B cell (primary cell): Measurements from ENCODE around the gene BTNL8. TPM values are rescaled to one million over a fixed set of nuclear protein-coding genes. Genes with fewer than 3 reads are reported as not detected.

Experiments
- ATAC-seq: fragments of 200-7000 bp; cut with Tn5 transposase; one replicate; pipeline ENCODE4 v1.10.0; 2021; ENCODE audit warnings: low read depth, mild to moderate bottlenecking, moderate number of reproducible peaks, moderate library complexity
- CTCF ChIA-PET: fragments of 350-600 bp; sonication (Branson Sonifier 250); formaldehyde crosslinking; loops from one replicate; lab custom pipeline; 2021; ENCODE audit warnings: antibody characterized with exemption, inconsistent platforms; lab: Charles Lee
- POLR2A ChIA-PET: fragments of 350-600 bp; sonication (Branson Sonifier 250); formaldehyde crosslinking; loops from one replicate; lab custom pipeline; 2021; ENCODE audit warnings: antibody characterized with exemption; lab: Charles Lee
- DNase-seq: peaks from one replicate; pipeline ENCODE4 v3.0.0; 2013
- H2AFZ ChIP-seq: 2 replicates; pipeline ENCODE4 v1.6.1; 2012; ENCODE audit warnings: mild to moderate bottlenecking, low read depth, low read length; ENCODE audit not compliant: insufficient read depth, poor library complexity, severe bottlenecking
- H3K27ac ChIP-seq, 2 donors: 1 replicate in 1 of 2; 2 replicates in 1 of 2; pipeline ENCODE4 v1.5.1; 2012 to 2013; ENCODE audit warnings: low read length in 2 of 2, mild to moderate bottlenecking in 2 of 2, moderate library complexity in 1 of 2
- H3K27me3 ChIP-seq, 4 experiments: fragments of 200-600 bp in 1 of 4; sonication (generic) in 1 of 4; replicated peaks in 1 of 4; 1 replicate in 2 of 4; 2 replicates in 2 of 4; pipeline versions ENCODE4 v1.6.1 to v1.7.0; 2013 to 2016; ENCODE audit warnings: low read length in 3 of 4, mild to moderate bottlenecking in 2 of 4, mixed read lengths in 1 of 4, moderate library complexity in 1 of 4; ENCODE audit not compliant: insufficient read depth in 4 of 4, control insufficient read depth in 3 of 4; ENCODE audit errors: control extremely low read depth in 1 of 4
- H3K36me3 ChIP-seq, 2 experiments: replicated peaks in 1 of 2; 1 replicate in 1 of 2; 2 replicates in 1 of 2; pipeline versions ENCODE4 v1.6.1 to v1.7.1; 2013; ENCODE audit warnings: low read length in 1 of 2; ENCODE audit not compliant: insufficient read depth in 2 of 2, control insufficient read depth in 1 of 2; ENCODE audit errors: control extremely low read depth in 1 of 2, extremely low read depth in 1 of 2
- H3K4me1 ChIP-seq, 2 donors: fragments of 200-600 bp in 1 of 2; sonication (generic) in 1 of 2; 1 replicate in 1 of 2; 2 replicates in 1 of 2; pipeline versions ENCODE4 v1.5.1 to v1.6.1; 2013 to 2017; ENCODE audit warnings: low read length in 2 of 2; ENCODE audit not compliant: control insufficient read depth in 2 of 2, insufficient read depth in 2 of 2
- H3K4me2 ChIP-seq: replicated peaks from 2 replicates; pipeline ENCODE3; 2012; ENCODE audit warnings: mild to moderate bottlenecking, low read depth, low read length; ENCODE audit not compliant: poor library complexity, severe bottlenecking
- H3K4me3 ChIP-seq, 5 experiments: fragments of 200-600 bp in 1 of 5; sonication (generic) in 1 of 5; 1 replicate in 3 of 5; 2 replicates in 2 of 5; pipeline versions ENCODE4 v1.5.1 to v1.7.0; 2011 to 2016; ENCODE audit warnings: low read length in 4 of 5, mild to moderate bottlenecking in 4 of 5, low read depth in 2 of 5, control low read depth in 1 of 5, moderate library complexity in 1 of 5; ENCODE audit not compliant: insufficient read depth in 1 of 5; ENCODE audit errors: control extremely low read depth in 1 of 5, extremely low read depth in 1 of 5
- H3K79me2 ChIP-seq: fragments of 200-600 bp; sonication (generic); one replicate; pipeline ENCODE4 v1.6.0; 2016; ENCODE audit warnings: low read length; ENCODE audit not compliant: control insufficient read depth, insufficient read depth
- H3K9ac ChIP-seq: fragments of 200-600 bp; sonication (generic); 2 replicates; pipeline ENCODE4 v1.6.1; 2017; ENCODE audit warnings: mild to moderate bottlenecking, low read length, moderate library complexity
- H3K9me3 ChIP-seq, 3 donors: one replicate each; pipeline versions ENCODE4 v1.6.1 to v1.7.1; 2013; ENCODE audit warnings: low read length in 2 of 3; ENCODE audit not compliant: control insufficient read depth in 2 of 3, insufficient read depth in 1 of 3; ENCODE audit errors: control extremely low read depth in 1 of 3
- H4K20me1 ChIP-seq: 2 replicates; pipeline ENCODE4 v1.6.0; 2012; ENCODE audit warnings: mild to moderate bottlenecking, low read length; ENCODE audit not compliant: insufficient read depth, control insufficient read depth, poor library complexity, severe bottlenecking
- H3K27ac Mint-ChIP-seq: one replicate; pipeline ENCODE4 v1.8.0; 2021; ENCODE audit warnings: mixed read lengths
- H3K27me3 Mint-ChIP-seq: one replicate; pipeline ENCODE4 v1.8.0; 2021; ENCODE audit warnings: mixed read lengths
- H3K4me1 Mint-ChIP-seq: one replicate; pipeline ENCODE4 v1.8.0; 2021; ENCODE audit warnings: mixed read lengths
- H3K4me3 Mint-ChIP-seq: one replicate; pipeline ENCODE4 v1.8.0; 2021; ENCODE audit warnings: mixed read lengths
- H3K9me3 Mint-ChIP-seq: one replicate; pipeline ENCODE4 v1.8.0; 2022; ENCODE audit warnings: mixed read lengths; ENCODE audit not compliant: insufficient read depth
- EZH2 ChIP-seq: IDR thresholded peaks from 2 replicates; pipeline ENCODE4 v1.6.1; 2012; ENCODE audit warnings: borderline replicate concordance, low read depth, mild to moderate bottlenecking, moderate library complexity, low read length; ENCODE audit not compliant: insufficient read depth, poor library complexity, severe bottlenecking
- WGBS: methylation state at CpG from one replicate; pipeline ENCODE4 v1.1.5; 2013; ENCODE audit warnings: missing lambda C conversion rate; ENCODE audit not compliant: insufficient coverage; 5-methylcytosine and 5-hydroxymethylcytosine counted together
- intact Hi-C: fragments of 100-400 bp; cut with micrococcal nuclease; formaldehyde crosslinking; loops from one replicate; pipeline ENCODE4 v1.10.0; 2022
- polyA plus RNA-seq: library from polyadenylated mRNA; depleted of rRNA; stranded (reverse); fragments of >200 nt; gene quantifications from 2 replicates; pipeline ENCODE4 v1.2.3, GENCODE V29; 2012
- total RNA-seq, 2 donors: library from RNA; stranded (reverse); fragments of 120-200 nt in 1 of 2; gene quantifications; 1 replicate in 1 of 2; 2 replicates in 1 of 2; pipeline versions ENCODE4 v1.2.3 to v1.2.4, GENCODE V29; 2013 to 2022
- TF ChIP-seq, protein P1 (sequence below): fragments of 200-600 bp; IDR thresholded peaks from one replicate; pipeline ENCODE4 v1.8.0; 2022; ENCODE audit warnings: antibody characterized with exemption, mild to moderate bottlenecking

BTNL8 gene
- total and polyA plus RNA-seq, 2 donors (not counting 1 experiment from before 2014, with no cell fraction given): not detected

DNA sequence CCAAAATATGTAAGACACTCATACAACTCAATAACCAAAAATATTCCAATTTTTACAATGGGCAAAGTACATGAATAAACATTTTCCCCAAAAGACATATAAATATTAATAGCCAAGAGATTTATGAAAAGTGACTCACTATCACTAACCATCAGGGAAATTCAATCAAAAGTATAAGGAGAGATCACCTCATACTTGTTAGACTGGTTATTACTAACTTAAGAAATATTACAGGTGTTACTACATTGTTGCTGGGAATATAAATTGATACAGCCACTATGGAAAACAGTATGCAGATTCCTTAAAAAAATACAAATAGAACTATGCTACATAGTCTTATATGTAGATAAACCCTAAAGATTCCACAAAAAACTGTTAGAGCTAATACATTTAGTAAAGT is 21.8 kb downstream of the BTNL8 start:
- peaks cover 0 to 8% (median 4%) of the 10 kb centered on the region in 3 donors for H3K9me3 ChIP-seq
- ChIA-PET POLR2A (interaction anchor here (0.6 kb wide), 1 partner anchor 1328 kb away, joined by 3 read pairs; no protein-coding TSS in a partner anchor), CTCF (no interaction called here)
- H3K4me1 ChIP-seq: no peaks in the 10 kb centered on the region
- peaks cover 16% of the 10 kb centered on the region for H3K9me3 Mint-ChIP-seq
- no peak for TF ChIP-seq EZH2
- TF ChIP-seq, protein P1, sequence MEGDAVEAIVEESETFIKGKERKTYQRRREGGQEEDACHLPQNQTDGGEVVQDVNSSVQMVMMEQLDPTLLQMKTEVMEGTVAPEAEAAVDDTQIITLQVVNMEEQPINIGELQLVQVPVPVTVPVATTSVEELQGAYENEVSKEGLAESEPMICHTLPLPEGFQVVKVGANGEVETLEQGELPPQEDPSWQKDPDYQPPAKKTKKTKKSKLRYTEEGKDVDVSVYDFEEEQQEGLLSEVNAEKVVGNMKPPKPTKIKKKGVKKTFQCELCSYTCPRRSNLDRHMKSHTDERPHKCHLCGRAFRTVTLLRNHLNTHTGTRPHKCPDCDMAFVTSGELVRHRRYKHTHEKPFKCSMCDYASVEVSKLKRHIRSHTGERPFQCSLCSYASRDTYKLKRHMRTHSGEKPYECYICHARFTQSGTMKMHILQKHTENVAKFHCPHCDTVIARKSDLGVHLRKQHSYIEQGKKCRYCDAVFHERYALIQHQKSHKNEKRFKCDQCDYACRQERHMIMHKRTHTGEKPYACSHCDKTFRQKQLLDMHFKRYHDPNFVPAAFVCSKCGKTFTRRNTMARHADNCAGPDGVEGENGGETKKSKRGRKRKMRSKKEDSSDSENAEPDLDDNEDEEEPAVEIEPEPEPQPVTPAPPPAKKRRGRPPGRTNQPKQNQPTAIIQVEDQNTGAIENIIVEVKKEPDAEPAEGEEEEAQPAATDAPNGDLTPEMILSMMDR: no peak
- H3K79me2 ChIP-seq: no peaks in the 10 kb centered on the region
- H3K9ac ChIP-seq: no peak overlapping the region
- no peaks in the 10 kb centered on the region for H3K36me3 ChIP-seq
- H3K4me1 Mint-ChIP-seq: no peaks in the 10 kb centered on the region
- no peak overlapping the region for H3K27ac ChIP-seq
- H2AFZ ChIP-seq: no peak overlapping the region
- H3K27me3 Mint-ChIP-seq: peaks cover 29% of the 10 kb centered on the region
- ATAC-seq (no peak), DNase-seq (no peak)
- H3K27me3 ChIP-seq: peaks cover 0 to 6% (median 0%) of the 10 kb centered on the region in 4 experiments
- H3K27ac Mint-ChIP-seq: no peak overlapping the region
- no peak overlapping the region for H3K4me3 ChIP-seq
- intact Hi-C loops: no loop called here
- H4K20me1 ChIP-seq: no peaks in the 10 kb centered on the region
- H3K4me2 ChIP-seq: no peak overlapping the region
- no peak overlapping the region for H3K4me3 Mint-ChIP-seq

DNA sequence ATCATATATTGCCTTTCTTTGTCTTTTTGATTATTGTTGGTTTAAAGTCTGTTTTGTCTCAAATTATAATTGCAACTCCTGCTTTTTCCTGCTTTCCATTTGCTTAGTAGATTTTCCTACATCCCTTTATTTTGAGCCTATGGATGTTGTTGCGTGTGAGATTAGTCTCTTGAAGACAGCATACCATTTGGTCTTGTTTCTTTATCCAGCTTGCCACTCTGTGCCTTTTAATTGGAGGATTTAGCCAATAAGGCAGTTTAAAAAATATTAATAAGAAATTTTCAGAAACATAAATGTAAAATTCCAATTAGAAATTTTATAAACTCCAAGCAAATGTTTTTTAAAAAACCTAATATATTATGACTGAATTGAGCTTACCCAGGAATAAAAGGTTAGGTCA is 24.0 kb downstream of the BTNL8 start:
- Histone ChIP-seq H3K27ac (no peak overlapping the region), H3K4me3 (no peak overlapping the region), H3K27me3 (peaks cover 0 to 14% (median 0%) of the 10 kb centered on the region in 4 experiments), H3K9ac (no peak overlapping the region), H3K4me1 (no peaks in the 10 kb centered on the region), H2AFZ (no peak overlapping the region), H3K4me2 (no peak overlapping the region), H3K79me2 (no peaks in the 10 kb centered on the region), H3K36me3 (no peaks in the 10 kb centered on the region), H3K9me3 (peaks cover 0 to 22% (median 4%) of the 10 kb centered on the region in 3 donors), H4K20me1 (no peaks in the 10 kb centered on the region)
- intact Hi-C loops: no loop called here
- DNase-seq (no peak), ATAC-seq (no peak)
- Mint-ChIP-seq H3K9me3 (peaks cover 16% of the 10 kb centered on the region), H3K4me3 (no peak overlapping the region), H3K27me3 (peaks cover 37% of the 10 kb centered on the region), H3K27ac (no peak overlapping the region), H3K4me1 (no peaks in the 10 kb centered on the region)
- TF ChIP-seq, protein P1: no peak
- TF ChIP-seq EZH2: no peak
- no CpG with 5 or more reads among the region's 1 CpG for WGBS
- ChIA-PET CTCF (no interaction called here), POLR2A (no interaction called here)
